Naive thymus-derived CD4-positive, alpha-beta T cell (primary cell): ENCODE data around the gene MLH1. TPM values are rescaled to one million over a fixed set of nuclear protein-coding genes. Genes with fewer than 3 reads are reported as not detected.
"Not testable (repeated sequence)": the region's sequence is repeated elsewhere in the genome, so short reads cannot be mapped to it uniquely, and the experiment has no call there.

Experiments
- ATAC-seq: fragments of 150-1000 bp; cut with Tn5 transposase; 2 replicates; pipeline ENCODE4 v1.10.0; 2021; ENCODE audit warnings: mild to moderate bottlenecking, moderate library complexity
- CTCF ChIA-PET: fragments of 350-600 bp; sonication (Branson Sonifier 250); formaldehyde crosslinking; loops from one replicate; lab custom pipeline; 2021; ENCODE audit warnings: antibody characterized with exemption; lab: Charles Lee
- POLR2A ChIA-PET: fragments of 350-600 bp; sonication (Branson Sonifier 250); formaldehyde crosslinking; loops from one replicate; lab custom pipeline; 2021; ENCODE audit warnings: antibody characterized with exemption, inconsistent platforms; lab: Charles Lee
- DNase-seq, 9 donors: peaks; one replicate each; pipeline versions ENCODE4 v3.0.0 to v3.0.0-alpha.2; 2020 to 2022; ENCODE audit warnings: mixed read lengths in 1 of 9
- H3K27ac ChIP-seq: one replicate; pipeline ENCODE4 v1.7.0; 2013; ENCODE audit warnings: mild to moderate bottlenecking, low read depth, low read length, moderate library complexity
- H3K27me3 ChIP-seq, 2 donors: one replicate each; pipeline ENCODE4 v1.7.0; 2013; ENCODE audit warnings: low read length in 2 of 2, mild to moderate bottlenecking in 2 of 2, moderate library complexity in 2 of 2; ENCODE audit not compliant: control insufficient read depth in 2 of 2, insufficient read depth in 2 of 2
- H3K36me3 ChIP-seq, 3 experiments: 1 replicate in 2 of 3; 2 replicates in 1 of 3; pipeline ENCODE4 v1.7.0; 2013; ENCODE audit warnings: low read length in 3 of 3, mild to moderate bottlenecking in 3 of 3, moderate library complexity in 1 of 3; ENCODE audit not compliant: insufficient read depth in 3 of 3, control insufficient read depth in 2 of 3
- H3K4me1 ChIP-seq, 2 donors: one replicate each; pipeline ENCODE4 v1.7.0; 2013; ENCODE audit warnings: low read length in 2 of 2, mild to moderate bottlenecking in 2 of 2, moderate library complexity in 1 of 2; ENCODE audit not compliant: control insufficient read depth in 2 of 2, insufficient read depth in 2 of 2
- H3K4me3 ChIP-seq: 2 replicates; pipeline ENCODE4 v1.7.0; 2013; ENCODE audit warnings: mild to moderate bottlenecking, low read length
- H3K9me3 ChIP-seq, 3 experiments: 1 replicate in 2 of 3; 2 replicates in 1 of 3; pipeline ENCODE4 v1.7.0; 2013; ENCODE audit warnings: low read length in 3 of 3; ENCODE audit not compliant: control insufficient read depth in 2 of 3
- H3K27ac Mint-ChIP-seq, 9 donors: one replicate each; pipeline ENCODE4 v1.8.0; 2020 to 2022; ENCODE audit warnings: mixed read lengths in 9 of 9, mild to moderate bottlenecking in 8 of 9, moderate library complexity in 5 of 9, inconsistent platforms in 2 of 9
- H3K27me3 Mint-ChIP-seq, 5 donors: one replicate each; pipeline ENCODE4 v1.8.0; 2021 to 2022; ENCODE audit warnings: mixed read lengths in 5 of 5, mild to moderate bottlenecking in 1 of 5
- H3K36me3 Mint-ChIP-seq, 5 donors: one replicate each; pipeline ENCODE4 v1.8.0; 2020 to 2022; ENCODE audit warnings: mixed read lengths in 5 of 5, mild to moderate bottlenecking in 3 of 5, inconsistent platforms in 1 of 5
- H3K4me1 Mint-ChIP-seq, 7 donors: one replicate each; pipeline ENCODE4 v1.8.0; 2020 to 2022; ENCODE audit warnings: mixed read lengths in 7 of 7, mild to moderate bottlenecking in 3 of 7, inconsistent platforms in 1 of 7
- H3K4me3 Mint-ChIP-seq, 10 donors: one replicate each; pipeline ENCODE4 v1.8.0; 2020 to 2022; ENCODE audit warnings: mild to moderate bottlenecking in 10 of 10, mixed read lengths in 10 of 10, moderate library complexity in 6 of 10, inconsistent platforms in 2 of 10
- H3K9me3 Mint-ChIP-seq, 11 donors: one replicate each; pipeline ENCODE4 v1.8.0; 2020 to 2022; ENCODE audit warnings: mixed read lengths in 11 of 11, mild to moderate bottlenecking in 4 of 11, inconsistent platforms in 1 of 11, moderate library complexity in 1 of 11
- intact Hi-C, 2 donors: fragments of 100-400 bp; cut with micrococcal nuclease; formaldehyde crosslinking; loops; one replicate each; pipeline ENCODE4 v1.15.1; 2023
- polyA plus RNA-seq, 2 donors: library from polyadenylated mRNA; unstranded; fragments of 300-500 nt; fragmentation: Illumina TruSeq; gene quantifications; one replicate each; pipeline ENCODE4 v1.2.3, GENCODE V29; 2021
- total RNA-seq, 6 experiments: library from RNA in 5 of 6; stranded (reverse) in 5 of 6; gene quantifications; 1 replicate in 5 of 6; 2 replicates in 1 of 6; pipeline ENCODE4 v1.2.3 and lab custom pipeline; 2021 to 2026

Gene MLH1
- total and polyA plus RNA-seq, 7 experiments from 2014 or later: 20.4 to 42.0 (median 28.6) TPM

DNA sequence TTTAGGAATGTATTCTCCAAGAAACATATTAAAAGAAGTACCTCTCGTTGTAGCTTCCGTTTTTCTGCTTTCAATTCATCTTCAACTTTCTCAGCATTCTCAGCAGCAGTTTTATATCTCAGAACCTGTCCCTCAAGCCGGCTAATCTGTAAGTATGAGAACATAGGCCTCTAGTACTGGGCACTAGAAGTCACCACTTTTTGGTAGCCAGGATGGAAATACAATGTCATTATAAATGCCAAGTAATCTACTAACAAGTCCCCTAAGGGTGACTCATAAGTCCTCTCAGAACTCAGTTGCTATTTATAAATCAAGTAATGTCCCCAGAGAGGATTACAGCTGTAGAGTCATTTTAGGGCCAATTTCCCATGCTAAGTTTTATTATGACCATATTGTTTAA, 61.1 kb downstream of the MLH1 start:
- ATAC-seq (no peak), DNase-seq (no peak)
- Mint-ChIP-seq H3K36me3 (peaks cover 4 to 45% (median 19%) of the 10 kb centered on the region in 5 donors), H3K27me3 (no peaks in the 10 kb centered on the region), H3K27ac (peak overlapping the region in 7 of 9 donors; percentile 23 to 69 (median 57)), H3K4me1 (peaks cover 0 to 8% (median 0%) of the 10 kb centered on the region in 7 donors), H3K4me3 (no peak overlapping the region), H3K9me3 (no peaks in the 10 kb centered on the region)
- Histone ChIP-seq H3K9me3 (no peaks in the 10 kb centered on the region), H3K4me3 (no peak overlapping the region), H3K27ac (no peak overlapping the region), H3K36me3 (peaks cover 13 to 60% (median 13%) of the 10 kb centered on the region in 3 experiments), H3K4me1 (no peaks in the 10 kb centered on the region), H3K27me3 (no peaks in the 10 kb centered on the region)
- intact Hi-C loops: no loop called here
- ChIA-PET CTCF (no interaction called here), POLR2A (interaction anchor here (1.0 kb wide), 1 partner anchor 9 kb away, joined by 3 read pairs; no protein-coding TSS in a partner anchor)

DNA sequence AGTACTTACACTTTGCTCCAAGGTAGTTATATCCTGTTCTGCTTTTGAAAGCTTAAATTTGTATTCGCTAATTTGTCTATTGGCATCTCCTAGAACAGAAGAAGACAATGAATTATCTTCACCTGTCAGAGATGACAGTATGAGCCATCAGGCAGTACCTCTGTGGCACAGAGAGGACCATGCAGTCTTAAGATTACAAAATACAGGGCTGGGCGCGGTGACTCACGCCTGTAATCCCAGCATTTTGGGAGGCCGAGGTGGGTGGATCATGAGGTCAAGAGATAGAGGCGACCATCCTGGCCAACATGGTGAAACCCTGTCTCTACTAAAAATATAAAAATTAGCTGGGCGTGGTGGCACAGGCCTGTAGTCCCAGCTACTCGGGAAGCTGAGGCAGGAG, 61.8 kb downstream of the MLH1 start:
- H3K27me3 Mint-ChIP-seq, CTCF ChIA-PET, H3K4me1 Mint-ChIP-seq, H3K27ac ChIP-seq, intact Hi-C loops, H3K4me1 ChIP-seq, H3K4me3 Mint-ChIP-seq, H3K4me3 ChIP-seq, H3K27me3 ChIP-seq, H3K9me3 Mint-ChIP-seq, H3K9me3 ChIP-seq, ATAC-seq, DNase-seq: not testable (repeated sequence)
- POLR2A ChIA-PET: interaction anchor here (1.0 kb wide), 1 partner anchor 9 kb away, joined by 3 read pairs; no protein-coding TSS in a partner anchor
- H3K36me3 Mint-ChIP-seq: peaks cover 4 to 46% (median 15%) of the 10 kb centered on the region in 5 donors
- H3K27ac Mint-ChIP-seq: peak overlapping the region in 3 of 9 donors; percentile 17 to 52 (median 46)
- H3K36me3 ChIP-seq: peaks cover 7 to 53% (median 13%) of the 10 kb centered on the region in 3 experiments

DNA sequence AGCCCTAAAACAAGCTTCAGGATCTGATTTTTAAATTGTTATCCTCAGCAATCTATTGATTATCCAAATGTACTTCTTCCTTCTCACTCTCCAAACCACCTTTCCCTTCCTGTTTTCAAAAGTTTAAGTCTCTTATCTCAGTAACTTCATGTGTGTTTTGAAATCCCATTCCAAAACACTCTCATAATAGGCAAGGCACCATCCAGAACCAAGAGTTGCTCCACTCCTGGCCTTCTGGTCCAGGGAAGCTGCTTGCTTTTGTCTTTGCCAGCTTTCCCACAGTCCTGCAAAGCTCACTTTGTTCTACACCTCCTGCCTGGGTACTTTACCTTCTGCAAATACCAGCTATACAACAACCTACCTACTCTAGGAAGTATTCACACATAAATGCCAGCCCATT, 63.5 kb downstream of the MLH1 start:
- Mint-ChIP-seq H3K9me3 (no peaks in the 10 kb centered on the region), H3K27me3 (no peaks in the 10 kb centered on the region), H3K27ac (peak overlapping the region in 8 of 9 donors; percentile 5 to 86 (median 44)), H3K4me1 (peaks cover 0 to 11% (median 0%) of the 10 kb centered on the region in 7 donors), H3K4me3 (no peak overlapping the region), H3K36me3 (peaks cover 7 to 46% (median 14%) of the 10 kb centered on the region in 5 donors)
- Histone ChIP-seq H3K27ac (no peak overlapping the region), H3K4me3 (no peak overlapping the region), H3K36me3 (peaks cover 0 to 39% (median 6%) of the 10 kb centered on the region in 3 experiments), H3K9me3 (no peaks in the 10 kb centered on the region), H3K27me3 (no peaks in the 10 kb centered on the region), H3K4me1 (no peaks in the 10 kb centered on the region)
- intact Hi-C loops: no loop called here
- CTCF ChIA-PET: no interaction called here
- POLR2A ChIA-PET: no interaction called here
- DNase-seq: no peak
- ATAC-seq: no peak

DNA sequence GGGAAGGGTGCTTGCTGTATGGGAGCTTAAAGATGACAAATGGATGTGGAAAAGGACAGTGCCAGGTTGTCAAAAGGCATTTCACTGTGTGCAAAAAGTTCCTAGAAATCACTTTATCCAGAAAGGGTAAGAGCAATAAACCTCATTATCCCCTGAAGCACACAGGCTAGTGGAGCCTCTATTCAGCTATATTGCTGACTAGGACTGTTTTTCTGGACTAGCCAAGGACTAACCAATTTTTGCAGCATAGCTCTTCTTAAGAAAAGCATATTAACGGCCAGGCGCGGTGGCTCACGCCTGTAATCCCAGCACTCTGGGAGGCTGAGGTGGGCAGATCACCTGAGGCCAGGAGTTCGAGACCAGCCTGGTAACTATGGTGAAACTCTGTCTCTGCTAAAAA, 64.8 kb downstream of the MLH1 start:
- H3K27me3 ChIP-seq: no peaks in the 10 kb centered on the region
- Mint-ChIP-seq H3K9me3 (no peaks in the 10 kb centered on the region), H3K27me3 (no peaks in the 10 kb centered on the region), H3K4me1 (peaks cover 0 to 11% (median 0%) of the 10 kb centered on the region in 7 donors), H3K4me3 (no peak overlapping the region), H3K36me3 (peaks cover 14 to 51% (median 24%) of the 10 kb centered on the region in 5 donors), H3K27ac (peak overlapping the region in 1 of 9 donors; percentile 46)
- H3K36me3 ChIP-seq: peaks cover 0 to 45% (median 6%) of the 10 kb centered on the region in 3 experiments
- intact Hi-C loops: no loop called here
- H3K27ac ChIP-seq: no peak overlapping the region
- DNase-seq (no peak), ATAC-seq (no peak)
- H3K4me3 ChIP-seq: no peak overlapping the region
- CTCF ChIA-PET: no interaction called here
- no peaks in the 10 kb centered on the region for H3K9me3 ChIP-seq
- H3K4me1 ChIP-seq: no peaks in the 10 kb centered on the region
- POLR2A ChIA-PET: no interaction called here

- Histone ChIP-seq H3K27ac (no peak overlapping the region), H3K9me3 (no peaks in the 10 kb centered on the region), H3K36me3 (peaks cover 0 to 23% (median 0%) of the 10 kb centered on the region in 3 experiments), H3K4me1 (no peaks in the 10 kb centered on the region), H3K27me3 (no peaks in the 10 kb centered on the region), H3K4me3 (no peak overlapping the region)
- ChIA-PET CTCF (no interaction called here), POLR2A (no interaction called here)
- H3K27me3 Mint-ChIP-seq: no peaks in the 10 kb centered on the region
- intact Hi-C loops: no loop called here
- peaks cover 0 to 9% (median 2%) of the 10 kb centered on the region in 7 donors for H3K4me1 Mint-ChIP-seq
- H3K9me3 Mint-ChIP-seq: no peaks in the 10 kb centered on the region
- H3K27ac Mint-ChIP-seq: peak overlapping the region in 1 of 9 donors; percentile 62
- no peak overlapping the region for H3K4me3 Mint-ChIP-seq
- H3K36me3 Mint-ChIP-seq: peaks cover 18 to 49% (median 37%) of the 10 kb centered on the region in 5 donors
- ATAC-seq: no peak
- DNase-seq: no peak
These were observed 71.4 kb downstream of the MLH1 start for GRCh38 chr3:37064747-37065146.

DNA sequence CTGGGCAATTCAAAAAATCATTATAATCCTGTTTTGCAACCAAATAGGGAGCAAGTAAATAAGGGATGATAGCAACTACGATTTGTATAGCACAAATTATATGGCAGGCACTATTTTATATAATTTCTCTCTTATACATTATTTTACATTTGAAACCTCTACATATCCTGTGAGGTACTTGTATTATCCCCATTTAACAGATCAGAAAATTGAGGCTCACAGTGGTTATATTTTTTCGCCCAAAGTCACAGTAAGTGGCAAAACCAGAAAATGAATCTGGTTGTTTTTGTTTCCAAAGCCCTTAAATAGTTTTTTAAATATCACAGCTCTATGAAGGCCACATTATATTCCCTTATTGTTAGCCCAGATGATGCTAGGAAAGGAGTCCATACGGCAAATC, 74.3 kb downstream of the MLH1 start:
- ChIA-PET CTCF (no interaction called here), POLR2A (no interaction called here)
- ATAC-seq: no peak
- H3K9me3 Mint-ChIP-seq: no peaks in the 10 kb centered on the region
- H3K27me3 Mint-ChIP-seq: no peaks in the 10 kb centered on the region
- DNase-seq: no peak
- no peak overlapping the region for H3K4me3 Mint-ChIP-seq
- no peak overlapping the region for H3K27ac Mint-ChIP-seq
- H3K4me1 Mint-ChIP-seq: peaks cover 0 to 6% (median 1%) of the 10 kb centered on the region in 7 donors
- Histone ChIP-seq H3K36me3 (peaks cover 0 to 16% (median 0%) of the 10 kb centered on the region in 3 experiments), H3K9me3 (no peaks in the 10 kb centered on the region), H3K27ac (no peak overlapping the region), H3K27me3 (no peaks in the 10 kb centered on the region), H3K4me3 (no peak overlapping the region), H3K4me1 (no peaks in the 10 kb centered on the region)
- peaks cover 9 to 41% (median 36%) of the 10 kb centered on the region in 5 donors for H3K36me3 Mint-ChIP-seq
- intact Hi-C loops: no loop called here

DNA sequence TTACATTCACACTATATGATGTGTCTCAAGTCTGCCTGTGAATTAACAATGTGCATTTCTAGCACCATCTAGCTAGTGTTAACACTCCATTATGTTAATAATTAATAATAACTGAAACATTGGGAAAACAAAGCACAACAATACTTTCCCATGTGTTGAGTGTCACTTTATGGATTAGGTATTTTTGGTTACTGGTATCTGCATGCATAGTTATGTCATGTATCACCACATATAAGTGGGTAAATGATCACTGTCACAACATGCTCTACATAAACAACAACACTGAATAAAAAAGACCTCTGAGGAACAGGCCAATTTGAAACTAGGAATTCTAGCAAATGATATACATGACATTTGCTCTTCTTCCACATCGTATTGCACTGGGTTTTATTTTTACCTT, 74.7 kb downstream of the MLH1 start:
- Mint-ChIP-seq H3K9me3 (no peaks in the 10 kb centered on the region), H3K36me3 (peaks cover 8 to 40% (median 37%) of the 10 kb centered on the region in 5 donors), H3K27ac (peak overlapping the region in 1 of 9 donors; percentile 17), H3K27me3 (no peaks in the 10 kb centered on the region), H3K4me1 (peaks cover 0 to 11% (median 6%) of the 10 kb centered on the region in 7 donors), H3K4me3 (no peak overlapping the region)
- DNase-seq (no peak), ATAC-seq (no peak)
- no peaks in the 10 kb centered on the region for H3K4me1 ChIP-seq
- no peak overlapping the region for H3K27ac ChIP-seq
- H3K36me3 ChIP-seq: peaks cover 0 to 12% (median 0%) of the 10 kb centered on the region in 3 experiments
- H3K9me3 ChIP-seq: no peaks in the 10 kb centered on the region
- no peaks in the 10 kb centered on the region for H3K27me3 ChIP-seq
- CTCF ChIA-PET: no interaction called here
- POLR2A ChIA-PET: no interaction called here
- H3K4me3 ChIP-seq: no peak overlapping the region
- intact Hi-C loops: no loop called here
